Activated naive CD8-positive, alpha-beta T cell treated with anti-CD3 and anti-CD28 coated beads, Interleukin-2, amount 50 U/mL, for 16 hours (primary cell): ENCODE results near the gene ITPKB.
"Not testable (repeated sequence)": the region's sequence is repeated elsewhere in the genome, so short reads cannot be mapped to it uniquely, and the experiment has no call there.

ENCODE experiments used
- DNase-seq: peaks from one replicate; pipeline ENCODE4 v3.0.0-alpha.2; 2020; ENCODE audit warnings: low read depth, low spot score

Gene ITPKB

DNA sequence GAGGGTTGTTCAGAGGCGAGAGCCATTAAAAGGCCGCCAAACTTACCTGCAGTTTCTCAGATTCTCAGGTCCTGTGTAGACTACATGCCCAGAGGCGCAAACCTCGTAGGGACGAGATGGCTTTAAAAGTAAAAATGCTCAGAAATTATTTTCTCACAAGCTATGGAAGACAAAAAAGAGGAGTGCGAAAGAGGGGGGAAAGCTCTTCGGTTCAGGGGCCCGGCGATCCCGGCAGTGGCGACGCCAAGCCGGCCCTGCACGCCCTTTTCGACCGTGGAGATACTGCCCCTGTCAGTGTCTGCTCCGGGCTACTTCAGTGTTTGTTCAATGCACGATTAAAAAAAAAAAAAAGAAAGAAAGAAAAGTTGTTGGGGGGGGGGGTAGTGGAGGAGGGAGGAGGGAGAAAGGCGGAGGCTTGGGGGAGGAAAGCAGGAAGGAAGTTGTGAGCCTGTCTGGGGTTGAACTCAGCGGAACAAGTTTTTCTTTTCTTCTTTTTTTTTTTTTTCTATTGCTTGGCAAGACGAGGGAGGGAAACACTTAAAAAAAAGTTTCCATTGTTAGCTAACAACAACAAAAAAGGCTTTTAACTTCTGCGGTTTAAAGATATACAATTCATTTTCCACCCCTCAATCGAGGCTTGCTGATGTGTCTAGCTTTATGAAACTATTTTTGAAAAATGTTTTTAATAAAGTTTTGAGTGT is at the start of gene ITPKB:
ITPKB (minus strand) TSS at position 288 of the 701 bp plus-strand sequence. CDS start 1,824 bp downstream, outside the sequence.
- DNase-seq, result no peak

- no peak for DNase-seq
Observed at GRCh38 chr1:226787638-226788037, 48.6 kb upstream of the ITPKB start.

DNA sequence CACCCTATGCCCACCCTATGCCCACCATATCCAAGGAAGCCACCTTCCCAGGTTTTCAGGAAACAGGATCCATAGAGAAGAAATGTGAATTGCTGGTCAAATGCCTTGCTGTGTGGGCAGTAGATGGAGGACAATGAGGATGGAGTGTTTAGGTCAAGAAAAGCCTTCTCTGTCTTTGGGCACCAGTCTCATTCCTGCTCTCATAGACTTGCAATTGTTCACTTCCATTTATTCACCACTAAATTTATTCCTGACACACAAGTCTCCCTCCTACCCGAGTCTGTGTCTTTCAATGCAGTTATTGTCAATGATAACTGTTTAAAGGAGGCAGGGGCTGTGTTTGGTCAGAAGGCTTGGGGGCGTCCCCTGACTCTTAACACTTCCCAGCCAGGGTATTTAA is 48.0 kb upstream of the ITPKB start:
- no peak for DNase-seq

GRCh38 chr1:226786550-226786949 is 47.5 kb upstream of the ITPKB start:
- DNase-seq, result no peak

DNA sequence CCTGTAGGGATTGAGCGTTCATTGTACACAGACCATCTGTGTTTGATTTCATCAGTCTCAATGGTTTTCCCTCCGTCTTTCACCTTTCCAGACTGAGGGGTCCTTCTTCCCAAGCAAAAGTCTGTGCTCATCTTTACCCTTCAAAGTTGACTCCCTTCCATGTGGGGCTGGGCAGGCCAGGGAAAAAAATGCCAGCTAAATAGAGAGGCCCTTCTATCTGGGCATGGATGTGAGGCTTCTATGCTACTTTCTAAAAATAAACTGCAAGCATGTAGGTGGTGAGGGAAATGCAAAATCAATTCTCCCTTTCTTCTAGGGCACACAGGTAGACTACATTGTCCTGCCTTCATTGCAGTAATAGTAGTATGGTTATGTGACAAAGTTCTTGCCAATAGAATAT is 46.7 kb upstream of the ITPKB start:
- DNase-seq, result no peak

GRCh38 chr1:226784081-226785049 is 45.3 kb upstream of the ITPKB start:
- DNase-seq, result no peak

DNA sequence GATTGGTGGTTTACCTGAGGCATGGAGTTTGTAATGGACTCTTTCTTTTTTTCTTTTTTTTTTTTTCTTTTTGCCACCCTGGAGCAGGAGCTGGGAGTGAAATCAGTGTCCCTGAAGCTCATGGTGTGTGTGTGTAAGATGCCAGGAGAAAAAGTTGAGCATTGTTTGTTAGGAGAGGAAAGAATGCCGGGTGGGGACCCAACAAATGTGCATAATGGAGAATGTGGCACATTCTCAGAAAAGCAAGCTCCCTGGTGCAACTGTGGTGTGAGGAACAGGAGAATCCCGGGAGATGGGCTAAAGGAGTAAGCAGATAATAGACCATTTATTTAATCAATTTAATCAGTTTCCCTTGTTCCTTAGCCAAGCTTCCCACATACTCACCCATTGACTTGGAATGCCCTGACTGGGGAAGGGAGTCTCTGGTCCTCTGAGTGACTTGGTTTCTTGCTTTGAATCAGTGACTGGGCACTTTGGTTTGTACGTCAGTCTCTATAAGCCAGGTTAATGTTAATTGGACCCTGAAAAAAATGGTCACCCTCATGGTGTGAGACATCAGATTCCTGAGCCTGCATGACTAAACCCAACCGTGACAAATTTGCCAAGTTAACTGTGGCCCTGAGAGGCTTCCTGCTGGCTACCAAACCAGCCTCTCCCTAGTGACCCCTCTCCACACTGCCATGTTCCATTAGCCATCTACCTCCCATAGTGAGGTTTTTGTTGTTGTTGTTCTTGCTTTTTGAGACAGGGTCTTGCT is 43.9 kb upstream of the ITPKB start:
- no peak for DNase-seq

DNA sequence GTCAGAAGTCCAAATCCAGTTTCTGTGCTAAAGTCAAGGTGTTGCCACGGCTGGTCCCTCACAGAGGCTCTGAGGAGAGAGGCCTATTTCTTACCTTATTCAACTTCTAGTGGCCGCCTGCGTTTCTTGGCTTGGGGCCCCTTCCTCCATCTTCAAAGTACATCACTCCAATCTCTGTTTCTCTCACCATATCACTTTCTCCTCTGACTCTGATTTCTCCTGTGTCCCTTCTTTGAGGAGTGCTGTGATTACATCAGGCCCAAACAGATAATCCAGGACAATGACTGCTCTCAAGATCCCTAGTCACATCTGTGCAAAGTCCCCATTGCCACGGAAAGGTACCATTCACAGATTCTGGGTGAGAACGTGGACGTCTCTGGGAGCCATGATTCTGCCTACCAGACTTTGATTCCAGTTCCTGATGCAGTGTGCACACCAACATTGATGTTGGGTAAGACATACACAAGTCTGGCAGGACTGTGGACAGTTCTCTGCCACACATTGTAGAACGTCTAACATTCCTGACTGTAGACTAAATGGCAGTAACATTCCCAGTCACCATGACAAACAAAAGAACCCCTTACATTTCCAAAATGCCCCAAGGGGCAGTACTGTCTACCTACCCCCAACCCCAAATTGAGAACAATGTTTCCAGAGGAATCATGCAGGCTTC is 43.0 kb upstream of the ITPKB start:
- no peak for DNase-seq

DNA sequence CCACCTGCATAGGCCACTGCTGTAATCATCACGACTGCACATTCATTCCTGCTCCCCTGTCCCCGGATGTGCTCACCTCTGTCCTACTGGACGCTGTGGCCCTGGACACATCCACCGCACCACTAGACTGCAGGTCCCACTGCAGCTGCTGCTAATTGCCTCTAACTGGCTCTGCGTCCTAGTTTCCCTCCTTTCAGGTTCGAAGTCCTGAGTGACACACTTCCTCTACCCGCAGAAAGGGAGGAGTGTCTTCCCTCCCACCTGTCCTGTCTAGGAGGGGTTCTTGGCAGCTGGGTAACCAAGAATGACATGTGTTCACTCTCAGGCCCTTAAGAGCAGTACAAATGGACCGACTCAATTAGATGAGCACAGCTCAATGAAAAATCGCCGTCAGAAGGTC is 40.5 kb upstream of the ITPKB start:
- no peak for DNase-seq

- no peak for DNase-seq
Observed at GRCh38 chr1:226778657-226779058, 39.6 kb upstream of the ITPKB start.

DNA sequence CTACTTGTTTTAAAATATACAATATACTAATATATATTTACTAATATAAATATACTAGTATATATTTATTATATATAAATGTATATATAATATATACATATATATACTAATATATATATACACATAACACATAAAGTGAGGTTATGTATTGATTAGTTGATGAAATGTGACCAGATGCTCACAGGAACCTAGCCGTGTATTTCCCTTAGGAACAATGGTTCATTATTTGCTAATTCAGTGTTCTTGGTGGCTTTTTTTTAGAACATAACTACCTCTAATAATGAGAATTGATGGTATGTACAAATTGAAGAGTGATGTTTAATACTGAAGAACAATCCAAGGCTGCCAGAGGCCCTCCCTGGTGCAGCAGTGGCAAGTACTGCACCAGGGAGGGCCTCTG is 37.9 kb upstream of the ITPKB start:
- DNase-seq, result no peak

GRCh38 chr1:226776066-226776465 is 37.0 kb upstream of the ITPKB start:
- no peak for DNase-seq

GRCh38 chr1:226772446-226773139 is 33.5 kb upstream of the ITPKB start:
- no peak for DNase-seq

GRCh38 chr1:226767170-226767569 is 28.1 kb upstream of the ITPKB start:
- not testable (repeated sequence) for DNase-seq

DNA sequence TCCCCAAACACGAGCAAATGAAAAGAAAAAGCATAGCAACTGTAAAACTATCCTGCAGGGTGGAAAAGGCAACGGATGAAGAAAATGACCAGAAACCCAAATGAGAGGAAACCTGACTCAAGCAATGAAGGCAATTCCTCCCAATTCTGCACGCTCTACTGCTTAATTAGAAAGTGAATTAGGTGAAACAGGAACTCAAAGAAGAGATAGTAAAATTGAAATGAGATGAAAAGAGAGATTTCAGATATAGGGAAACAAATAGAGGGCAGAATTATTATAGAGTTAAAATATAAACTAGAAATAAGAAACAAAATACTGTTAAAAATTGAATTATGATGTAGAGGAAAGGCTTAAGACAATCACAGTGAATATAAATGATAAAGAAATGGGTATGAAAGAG is 27.5 kb upstream of the ITPKB start:
- no peak for DNase-seq

GRCh38 chr1:226764533-226764932 is 25.5 kb upstream of the ITPKB start:
- DNase-seq, result no peak

GRCh38 chr1:226763905-226764264 is 24.8 kb upstream of the ITPKB start:
- DNase-seq, result no peak

DNA sequence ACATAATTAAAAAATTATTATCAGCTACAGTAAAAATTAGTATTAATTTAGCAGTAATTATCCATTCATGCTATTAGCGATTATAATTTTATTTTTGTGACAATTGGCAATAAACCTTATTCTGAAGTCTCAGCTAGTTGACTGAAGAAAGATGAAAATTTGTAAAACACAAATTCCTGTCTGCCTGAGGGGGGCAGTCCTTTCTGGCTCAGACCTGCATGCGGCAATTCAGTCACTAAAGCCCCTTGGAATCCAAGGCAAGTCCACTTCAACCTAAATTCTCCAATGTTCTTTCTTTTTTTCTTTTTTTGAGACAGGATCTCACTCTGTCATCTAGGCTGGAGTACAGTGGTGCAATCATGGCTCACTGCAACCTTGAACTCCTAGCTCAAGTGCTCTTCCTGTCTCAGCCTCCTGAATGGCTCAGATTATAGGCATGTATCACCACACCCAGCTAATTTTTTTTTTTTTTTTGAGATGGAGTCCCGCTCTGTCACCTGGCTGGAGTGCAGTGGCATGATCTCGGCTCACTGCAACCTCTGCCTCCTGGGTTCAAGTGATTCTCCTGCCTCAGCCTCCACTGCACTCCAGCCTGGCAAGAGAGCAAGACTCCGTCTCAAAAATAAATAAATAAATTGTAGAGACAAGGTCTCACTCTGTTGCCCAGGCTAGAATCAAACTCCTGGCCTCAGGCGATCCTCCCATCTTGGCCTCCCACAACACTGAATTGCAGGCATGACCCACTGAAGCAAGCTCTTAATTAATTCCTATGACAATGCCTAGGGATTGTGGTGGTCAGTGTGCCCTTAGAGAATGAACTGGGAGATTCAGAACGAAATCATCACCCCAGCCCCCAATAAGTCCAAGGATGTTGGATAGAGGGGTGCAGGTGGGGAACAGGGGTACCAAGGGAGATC is 24.2 kb upstream of the ITPKB start:
- no peak for DNase-seq

- DNase-seq, result no peak
Observed at GRCh38 chr1:226762055-226762454, 23.0 kb upstream of the ITPKB start.

DNA sequence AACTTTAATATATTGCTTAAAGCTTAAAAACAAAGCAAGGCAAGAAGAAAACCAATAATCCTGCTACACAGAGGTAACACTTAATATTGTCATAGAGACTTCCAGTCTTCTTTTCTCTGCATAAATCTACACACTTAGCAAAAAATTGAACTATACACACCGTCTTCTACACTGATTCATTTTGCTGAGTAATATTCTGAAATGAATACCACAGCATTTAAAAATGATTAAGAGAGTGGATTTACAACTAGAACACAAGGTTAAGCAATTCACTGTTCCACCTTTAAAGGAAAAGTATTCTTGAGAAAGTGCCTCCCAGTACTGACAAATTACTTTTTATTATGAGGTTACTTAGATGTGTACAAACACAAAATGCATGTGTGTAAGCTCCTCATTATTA is 22.2 kb upstream of the ITPKB start:
- no peak for DNase-seq
